Measurements from ENCODE around the gene ARSA.
"Not testable (repeated sequence)": the region's sequence is repeated elsewhere in the genome, so short reads cannot be mapped to it uniquely, and the experiment has no call there.

Gene ARSA

GRCh38 chr22:50627642-50628542, at the start of gene ARSA:
Gene ARSA, minus strand, starts transcription at chr22:50628152. Its CDS starts 373 bp downstream, at chr22:50627779.
- in situ Hi-C loops (cut with HindIII; ENCODE audit: low sequenced_read_pairs), result no loop called here

GRCh38 chr22:50676661-50677492, 48.9 kb upstream of the ARSA start:
- in situ Hi-C loops (cut with HindIII; ENCODE audit: low sequenced_read_pairs), result no loop called here

- in situ Hi-C loops (cut with HindIII; ENCODE audit: low sequenced_read_pairs), result no loop called here
Measured at GRCh38 chr22:50676180-50676636, 48.3 kb upstream of the ARSA start.

DNA sequence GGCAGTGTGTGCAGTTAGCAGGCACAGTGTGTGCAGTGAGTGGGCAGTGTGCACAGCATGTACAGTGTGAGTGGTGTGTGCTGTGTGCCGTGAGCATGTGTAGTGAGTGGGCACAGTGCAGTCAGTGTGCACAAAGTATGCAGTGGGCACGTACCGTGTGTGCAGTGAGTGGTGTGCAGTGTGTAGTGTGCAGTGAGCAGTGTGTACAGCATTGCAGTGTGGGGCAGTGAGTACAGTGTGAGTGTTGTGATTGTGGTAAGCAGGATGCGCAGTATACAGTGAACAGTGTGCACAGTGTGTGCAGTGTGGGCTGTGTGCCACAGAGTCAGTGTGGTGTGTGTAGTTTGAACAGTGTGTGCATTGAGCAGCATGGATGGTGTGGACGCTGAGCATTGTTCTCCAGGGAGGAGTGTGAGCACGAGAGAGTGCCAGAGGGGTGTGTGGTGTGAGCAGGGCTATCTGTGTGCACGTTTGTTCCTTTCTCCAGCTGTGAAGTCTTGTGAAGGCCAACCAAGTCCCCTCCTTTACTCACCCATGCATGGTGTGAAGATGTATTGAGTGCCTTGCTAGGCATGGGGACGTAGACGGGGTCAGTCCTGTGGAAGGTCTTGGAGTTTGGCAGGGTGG, 47.7 kb upstream of the ARSA start:
- in situ Hi-C loops (cut with HindIII; ENCODE audit: low sequenced_read_pairs), result no loop called here

DNA sequence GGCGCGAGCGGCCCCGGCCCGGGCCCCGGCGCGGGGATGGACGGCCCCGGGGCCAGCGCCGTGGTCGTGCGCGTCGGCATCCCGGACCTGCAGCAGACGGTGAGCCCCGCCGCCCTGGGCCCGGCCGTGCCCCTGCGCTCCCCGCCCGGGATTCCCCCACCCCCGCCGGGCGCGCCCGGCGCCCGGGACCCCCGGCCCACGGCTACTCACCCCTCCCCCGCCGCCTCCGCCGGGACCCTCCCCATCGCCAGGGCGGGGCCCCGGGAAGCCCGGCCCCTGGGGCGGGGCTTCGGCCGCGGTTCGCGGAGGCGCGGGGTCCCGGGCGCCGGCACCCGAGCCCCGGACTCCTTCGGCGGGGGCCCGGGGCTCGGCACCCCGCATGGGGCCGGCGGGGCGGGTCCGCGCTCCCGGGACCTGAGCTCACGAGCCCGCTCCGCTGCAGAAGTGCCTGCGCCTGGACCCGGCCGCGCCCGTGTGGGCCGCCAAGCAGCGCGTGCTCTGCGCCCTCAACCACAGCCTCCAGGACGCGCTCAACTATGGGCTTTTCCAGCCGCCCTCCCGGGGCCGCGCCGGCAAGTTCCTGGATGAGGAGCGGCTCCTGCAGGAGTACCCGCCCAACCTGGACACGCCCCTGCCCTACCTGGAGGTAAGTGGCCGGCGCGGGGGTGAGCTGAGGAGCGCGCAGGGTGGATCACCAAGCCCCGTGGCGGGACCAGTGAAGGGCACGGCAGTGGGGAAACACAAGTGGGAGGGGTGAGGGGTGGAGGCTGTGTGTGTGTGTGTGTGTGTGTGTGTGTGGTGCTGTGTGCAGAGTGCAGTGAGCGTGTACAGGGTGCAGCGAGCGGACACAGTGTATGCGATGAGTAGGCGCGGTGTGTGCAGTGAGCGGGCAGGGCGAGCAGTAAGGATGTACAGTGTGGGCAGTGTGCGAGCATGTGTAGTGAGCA, 46.9 kb upstream of the ARSA start:
- in situ Hi-C loops (cut with HindIII; ENCODE audit: low sequenced_read_pairs), result no loop called here

DNA sequence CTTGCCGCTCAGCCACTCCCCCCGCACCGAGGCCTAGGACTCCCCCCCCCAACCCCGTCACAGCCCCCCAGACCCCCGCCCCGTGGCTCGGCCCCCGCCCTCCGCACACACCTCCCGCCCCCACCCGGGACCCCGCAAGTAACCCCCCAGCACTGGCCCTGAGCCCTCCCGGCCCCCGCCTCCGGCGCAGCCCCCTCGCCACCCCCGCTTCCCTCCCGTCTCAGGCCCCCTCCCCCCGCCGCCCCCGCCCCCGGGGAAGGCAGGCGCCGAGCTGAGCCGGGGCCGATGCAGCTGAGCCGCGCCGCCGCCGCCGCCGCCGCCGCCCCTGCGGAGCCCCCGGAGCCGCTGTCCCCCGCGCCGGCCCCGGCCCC, 46.2 kb upstream of the ARSA start:
- in situ Hi-C loops (cut with HindIII; ENCODE audit: low sequenced_read_pairs), result no loop called here

- in situ Hi-C loops (cut with HindIII; ENCODE audit: low sequenced_read_pairs), result no loop called here
Measured at GRCh38 chr22:50673231-50674129, 45.5 kb upstream of the ARSA start.

DNA sequence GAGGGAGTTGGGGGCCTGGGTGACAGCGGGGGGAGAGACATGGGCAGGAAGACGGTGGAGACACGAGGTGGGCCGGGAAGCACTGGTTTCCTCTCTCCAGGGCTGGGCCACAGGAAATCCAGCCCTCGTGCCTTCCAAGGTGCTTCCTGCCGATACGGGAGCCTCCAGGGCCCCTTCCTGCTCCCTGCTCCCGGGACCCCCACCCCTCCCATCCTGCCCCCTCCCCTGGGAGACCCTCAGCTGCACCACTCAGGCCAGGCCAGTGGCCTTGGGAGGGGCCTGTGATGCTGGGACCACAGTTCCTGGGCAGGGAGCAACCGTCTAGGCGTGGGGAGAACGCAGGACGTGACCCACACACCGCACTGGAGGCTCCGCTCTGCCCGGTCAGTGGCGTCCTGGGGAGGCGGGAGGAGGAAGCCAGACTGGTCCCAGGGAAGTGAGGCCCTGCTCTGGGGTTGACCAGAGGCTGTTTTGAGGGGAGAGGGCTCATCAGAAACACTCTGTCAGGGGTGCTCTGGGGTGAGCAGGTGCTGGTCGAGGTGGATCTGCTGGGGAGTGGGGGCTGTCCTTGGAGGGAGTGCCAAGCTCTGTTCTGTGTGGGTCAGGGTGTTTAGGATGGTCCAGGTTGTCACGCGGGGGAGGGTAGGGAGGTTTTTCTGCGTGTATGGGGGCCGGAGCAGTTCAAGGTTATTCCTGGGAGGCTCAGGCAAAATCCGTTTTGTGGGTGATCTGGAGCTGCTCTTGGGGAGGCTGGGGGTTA, 44.7 kb upstream of the ARSA start, which contains the start of gene SHANK3:
Gene SHANK3, plus strand, starts transcription at position 353 of the 760 bp plus-strand sequence.
- in situ Hi-C loops (cut with HindIII; ENCODE audit: low sequenced_read_pairs), result no loop called here

DNA sequence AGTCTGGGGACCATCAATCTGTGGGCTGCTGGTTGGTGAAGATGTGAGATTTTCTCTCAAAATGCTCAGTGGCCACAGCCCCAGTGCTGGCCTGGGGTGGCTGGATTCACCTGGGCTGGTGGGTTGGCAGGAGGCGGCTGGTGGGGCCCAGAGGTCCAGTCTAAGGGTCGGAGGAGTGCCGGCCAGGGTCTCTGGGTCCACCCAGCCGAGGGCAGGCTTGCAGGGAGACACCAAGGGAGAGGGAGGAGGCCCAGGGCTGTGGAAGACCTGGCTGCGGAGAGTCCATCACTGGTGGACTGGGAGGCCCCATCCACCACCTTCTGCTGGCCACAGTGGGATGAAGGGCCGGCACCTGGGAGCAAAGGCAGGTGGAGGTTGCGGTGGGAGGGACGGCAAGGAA, 44.1 kb upstream of the ARSA start:
- in situ Hi-C loops (cut with HindIII; ENCODE audit: low sequenced_read_pairs), result no loop called here

- in situ Hi-C loops (cut with HindIII; ENCODE audit: low sequenced_read_pairs), result no loop called here
Measured at GRCh38 chr22:50671641-50672040, 43.7 kb upstream of the ARSA start.

GRCh38 chr22:50670914-50671538, 43.1 kb upstream of the ARSA start:
- in situ Hi-C loops (cut with HindIII; ENCODE audit: low sequenced_read_pairs), result no loop called here

DNA sequence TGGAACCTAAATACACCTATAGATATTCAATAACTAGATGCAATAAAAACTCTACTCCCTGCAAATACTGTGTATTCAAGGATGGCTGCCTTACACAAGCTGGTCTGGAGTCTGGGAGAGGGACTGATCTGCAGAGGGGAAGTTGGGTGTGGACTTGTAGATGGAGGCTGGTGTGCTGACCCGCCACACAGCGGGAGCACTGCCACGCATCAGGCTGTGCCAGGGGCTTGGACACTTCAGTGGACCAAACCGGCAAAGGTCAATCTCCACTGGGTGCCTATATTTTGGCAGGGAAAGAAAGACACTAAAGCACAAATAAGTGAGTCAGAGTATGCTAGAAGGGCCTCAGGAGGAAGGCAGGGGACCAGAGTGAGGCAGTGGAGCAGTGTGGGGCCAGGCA, 42.6 kb upstream of the ARSA start:
- in situ Hi-C loops (cut with HindIII; ENCODE audit: low sequenced_read_pairs), result no loop called here

DNA sequence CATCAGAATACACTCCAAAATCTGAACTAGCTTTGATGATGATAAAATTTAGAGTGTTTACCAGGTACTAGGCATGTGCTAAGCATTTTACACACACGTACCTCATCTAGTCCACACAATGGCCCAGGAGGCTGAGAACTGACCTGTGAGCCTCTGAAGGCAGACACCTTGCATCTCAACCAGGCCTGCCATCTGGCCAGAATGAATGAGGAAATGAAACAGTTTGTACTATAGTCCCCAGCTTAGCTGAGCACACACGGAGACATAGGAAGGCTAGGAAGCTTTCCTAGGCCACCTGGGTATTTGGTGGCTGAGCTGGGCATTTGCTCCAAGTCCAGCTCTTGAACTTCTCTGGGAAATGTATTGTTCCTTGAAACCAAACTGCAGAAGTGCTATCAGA, 37.8 kb upstream of the ARSA start:
- in situ Hi-C loops (cut with HindIII; ENCODE audit: low sequenced_read_pairs), result no loop called here

- in situ Hi-C loops (cut with HindIII; ENCODE audit: low sequenced_read_pairs), result no loop called here
Measured at GRCh38 chr22:50665212-50665611, 37.3 kb upstream of the ARSA start.

DNA sequence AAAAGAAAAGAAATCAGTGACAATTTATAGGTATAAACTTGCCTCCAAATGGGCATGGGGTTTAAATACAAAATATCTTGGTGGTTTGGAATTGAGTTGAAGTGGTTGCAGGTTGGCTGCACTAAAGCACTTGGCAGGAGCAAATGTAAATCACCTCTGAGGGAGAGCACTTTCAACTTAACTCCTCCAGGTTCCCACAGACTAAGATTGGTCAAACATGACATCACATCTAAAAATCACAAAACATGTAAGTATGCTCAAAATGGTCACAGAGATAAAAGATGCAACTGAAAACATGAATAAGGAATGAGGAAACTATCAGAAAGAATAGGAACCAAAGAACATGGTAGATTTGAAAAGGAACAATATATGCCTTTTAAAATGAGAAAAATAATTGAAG, 32.4 kb upstream of the ARSA start:
- in situ Hi-C loops (cut with HindIII; ENCODE audit: low sequenced_read_pairs), result no loop called here

DNA sequence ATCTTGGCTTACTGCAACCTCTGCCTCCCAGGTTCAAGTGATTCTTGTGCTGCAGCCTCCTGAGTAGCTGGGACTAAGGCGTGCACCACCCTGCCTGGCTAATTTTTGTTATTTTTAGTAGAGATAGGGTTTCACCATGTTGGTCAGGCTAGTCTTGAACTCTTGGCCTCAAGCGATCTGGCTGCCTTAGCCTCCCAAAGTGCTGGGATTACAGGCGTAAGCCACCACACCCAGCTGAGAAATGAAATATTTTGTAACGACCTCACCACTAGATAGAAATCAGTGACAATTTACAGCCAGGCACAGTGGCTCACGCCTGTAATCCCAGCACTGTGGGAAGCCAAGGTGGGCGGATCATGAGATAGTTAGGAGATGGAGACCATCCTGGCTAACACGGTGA, 31.8 kb upstream of the ARSA start:
- in situ Hi-C loops (cut with HindIII; ENCODE audit: low sequenced_read_pairs), result not testable (repeated sequence)

DNA sequence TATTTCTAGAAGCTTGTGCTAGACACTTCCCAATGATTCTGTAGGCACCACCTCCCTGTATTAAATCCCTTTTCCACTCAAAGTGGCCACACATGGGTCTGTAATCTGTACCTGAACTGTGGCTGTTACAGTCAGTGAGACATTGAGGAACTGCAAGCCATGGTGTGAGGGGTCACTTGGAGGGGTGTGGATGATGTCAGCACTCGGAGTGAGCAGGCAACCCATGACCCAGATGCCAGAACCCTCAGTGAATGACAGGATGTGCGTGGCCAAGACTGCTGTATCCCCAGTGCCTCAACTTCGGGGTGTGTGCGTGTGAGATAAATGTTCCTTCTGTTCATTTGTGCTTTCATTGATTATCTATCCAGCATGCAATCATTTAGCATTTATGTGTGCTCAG, 30.0 kb upstream of the ARSA start:
- in situ Hi-C loops (cut with HindIII; ENCODE audit: low sequenced_read_pairs), result no loop called here
